Measurements from ENCODE around the gene RNU7-1. TPM values are rescaled to one million over a fixed set of nuclear protein-coding genes. Genes with fewer than 3 reads are reported as not detected.

Gene RNU7-1
- total and polyA plus RNA-seq, 9 donors, result not detected

DNA sequence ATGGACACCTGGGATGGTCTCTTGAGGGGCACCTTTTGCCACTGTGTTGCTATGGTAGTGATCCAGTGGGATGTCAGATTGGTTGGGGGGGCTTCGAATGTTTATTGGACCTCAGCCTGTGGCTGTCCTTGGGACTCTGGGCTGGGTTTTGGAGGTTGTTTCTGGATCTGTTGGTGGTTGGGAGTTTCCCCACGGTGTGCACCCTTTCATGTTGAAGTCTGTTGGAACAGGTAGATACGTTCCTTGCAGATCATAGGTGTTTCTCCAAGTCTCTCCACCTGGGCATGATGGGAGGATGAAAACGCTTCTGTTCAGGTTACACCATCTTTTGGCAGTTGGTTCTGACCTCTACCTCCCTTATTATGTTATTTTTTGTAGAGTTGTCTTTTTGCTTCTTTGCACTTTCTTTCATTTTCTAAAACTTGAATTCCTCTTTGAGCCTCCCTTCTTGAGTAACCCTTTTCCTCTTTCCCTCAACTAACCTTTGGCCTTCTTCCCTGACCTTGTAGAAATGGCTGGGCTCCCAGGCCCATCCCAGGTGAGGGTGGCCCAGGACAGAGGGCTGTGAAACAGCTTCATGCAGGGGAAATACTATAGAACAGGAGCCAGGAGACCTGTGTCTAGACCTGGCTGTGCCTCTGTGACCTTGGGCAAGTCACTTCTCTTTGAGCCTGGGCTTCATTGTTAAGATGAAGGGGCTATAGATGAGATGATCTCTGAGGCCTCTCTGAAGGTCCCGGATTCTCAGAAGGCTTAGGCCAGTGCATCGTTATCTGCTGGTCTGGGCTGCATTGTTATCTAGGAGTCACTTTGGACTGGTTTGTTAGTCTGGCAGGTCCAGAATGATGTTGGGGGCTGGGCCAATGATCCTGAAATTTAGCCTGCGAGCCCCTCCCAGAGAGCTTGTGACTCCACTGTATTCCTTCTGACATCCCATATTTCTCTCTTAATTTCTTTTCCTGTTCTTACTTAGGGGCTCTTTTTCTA is 13.9 kb upstream of the RNU7-1 start:
- Histone ChIP-seq H3K4me1 (ENCODE audit: insufficient read depth) (peaks cover 23% of the 10 kb centered on the region), H3K27me3 (no peaks in the 10 kb centered on the region), H3K4me3 (peak overlapping the region; percentile 74), H3K9me3 (no peaks in the 10 kb centered on the region), H3K36me3 (no peaks in the 10 kb centered on the region), H3K27ac (peak overlapping the region; percentile 95 to 99)
- DNase-seq, result peak in 2 of 5 donors; percentile 36 to 40
- intact Hi-C loops (cut with DNase I), result loop anchor here in 1 of 4 donors (5.0 kb wide), 1 partner anchor 57 kb away; the partner anchor contains the start of gene SPSB2
- 15 to 21% (median 19%) methylated on average over 7 of the region's 7 CpGs for WGBS, 3 donors
- no peak for TF ChIP-seq POLR2A (IDR thresholded peaks at IDR 0.05)
- TF ChIP-seq EP300 (IDR thresholded peaks at IDR 0.05), result no peak
- TF ChIP-seq, protein P1, sequence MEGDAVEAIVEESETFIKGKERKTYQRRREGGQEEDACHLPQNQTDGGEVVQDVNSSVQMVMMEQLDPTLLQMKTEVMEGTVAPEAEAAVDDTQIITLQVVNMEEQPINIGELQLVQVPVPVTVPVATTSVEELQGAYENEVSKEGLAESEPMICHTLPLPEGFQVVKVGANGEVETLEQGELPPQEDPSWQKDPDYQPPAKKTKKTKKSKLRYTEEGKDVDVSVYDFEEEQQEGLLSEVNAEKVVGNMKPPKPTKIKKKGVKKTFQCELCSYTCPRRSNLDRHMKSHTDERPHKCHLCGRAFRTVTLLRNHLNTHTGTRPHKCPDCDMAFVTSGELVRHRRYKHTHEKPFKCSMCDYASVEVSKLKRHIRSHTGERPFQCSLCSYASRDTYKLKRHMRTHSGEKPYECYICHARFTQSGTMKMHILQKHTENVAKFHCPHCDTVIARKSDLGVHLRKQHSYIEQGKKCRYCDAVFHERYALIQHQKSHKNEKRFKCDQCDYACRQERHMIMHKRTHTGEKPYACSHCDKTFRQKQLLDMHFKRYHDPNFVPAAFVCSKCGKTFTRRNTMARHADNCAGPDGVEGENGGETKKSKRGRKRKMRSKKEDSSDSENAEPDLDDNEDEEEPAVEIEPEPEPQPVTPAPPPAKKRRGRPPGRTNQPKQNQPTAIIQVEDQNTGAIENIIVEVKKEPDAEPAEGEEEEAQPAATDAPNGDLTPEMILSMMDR (IDR thresholded peaks at IDR 0.05), result no peak

DNA sequence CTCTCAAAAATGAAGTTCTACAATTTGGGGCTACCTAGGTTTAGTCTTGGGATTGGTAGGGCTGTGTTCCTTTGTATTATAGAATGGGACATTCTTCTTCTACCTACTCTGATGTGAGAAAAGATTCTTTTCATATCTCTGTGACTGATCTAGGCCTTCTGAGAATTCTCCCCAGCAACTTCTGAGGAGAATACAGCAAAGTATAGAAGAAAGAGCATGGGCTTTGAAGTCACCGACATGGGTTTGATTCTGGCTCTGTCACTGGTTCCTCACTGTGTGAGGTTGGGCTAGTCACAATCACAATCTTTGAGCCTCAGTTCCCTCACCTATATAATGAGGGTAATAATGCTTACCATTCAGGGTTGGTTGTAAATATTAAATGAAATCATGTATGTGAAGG is 10.8 kb upstream of the RNU7-1 start:
- Histone ChIP-seq H3K27me3 (no peaks in the 10 kb centered on the region), H3K4me3 (no peak overlapping the region), H3K9me3 (no peaks in the 10 kb centered on the region), H3K4me1 (ENCODE audit: insufficient read depth) (peaks cover 12% of the 10 kb centered on the region), H3K36me3 (no peaks in the 10 kb centered on the region), H3K27ac (no peak overlapping the region)
- TF ChIP-seq, protein P1 (IDR thresholded peaks at IDR 0.05), result no peak
- TF ChIP-seq EP300 (IDR thresholded peaks at IDR 0.05) (no peak), POLR2A (IDR thresholded peaks at IDR 0.05) (no peak)
- 44 to 55% (median 49%) methylated on average over 1 of the region's 1 CpG for WGBS, 3 donors
- intact Hi-C loops (cut with DNase I), result no loop called here
- no peak for DNase-seq

DNA sequence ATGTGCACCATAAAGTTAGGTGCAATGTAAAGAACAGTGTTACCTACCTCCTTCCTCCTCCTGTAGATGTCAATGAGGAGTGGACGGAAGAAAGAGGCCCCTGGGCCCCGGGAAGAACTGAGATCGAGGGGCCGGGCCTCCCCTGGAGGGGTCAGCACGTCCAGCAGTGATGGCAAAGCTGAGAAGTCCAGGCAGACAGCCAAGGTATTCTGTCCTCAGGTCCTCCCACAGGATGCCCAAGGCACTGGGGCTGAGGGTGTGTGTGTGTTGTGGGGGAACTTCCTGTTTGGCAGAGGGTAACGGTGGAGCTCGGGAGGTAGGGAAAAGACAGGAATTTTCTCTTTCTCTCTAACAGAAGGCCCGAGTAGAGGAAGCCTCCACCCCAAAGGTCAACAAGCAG is 9.5 kb upstream of the RNU7-1 start:
- H3K27me3 ChIP-seq, result no peaks in the 10 kb centered on the region
- H3K9me3 ChIP-seq, result no peaks in the 10 kb centered on the region
- TF ChIP-seq, protein P1 (IDR thresholded peaks at IDR 0.05), result no peak
- TF ChIP-seq POLR2A (IDR thresholded peaks at IDR 0.05) (no peak), EP300 (IDR thresholded peaks at IDR 0.05) (no peak)
- WGBS, 3 donors, result 7 to 10% (median 8%) methylated on average over 8 of the region's 8 CpGs
- H3K4me1 ChIP-seq (ENCODE audit: insufficient read depth), result peaks cover 21% of the 10 kb centered on the region
- H3K27ac ChIP-seq, result peak overlapping the region in 1 of 2 donors; percentile 13
- no peak overlapping the region for H3K4me3 ChIP-seq
- H3K36me3 ChIP-seq, result no peaks in the 10 kb centered on the region
- intact Hi-C loops (cut with DNase I), result no loop called here
- DNase-seq, result peak in 3 of 5 donors; percentile 54 to 61 (median 58)

DNA sequence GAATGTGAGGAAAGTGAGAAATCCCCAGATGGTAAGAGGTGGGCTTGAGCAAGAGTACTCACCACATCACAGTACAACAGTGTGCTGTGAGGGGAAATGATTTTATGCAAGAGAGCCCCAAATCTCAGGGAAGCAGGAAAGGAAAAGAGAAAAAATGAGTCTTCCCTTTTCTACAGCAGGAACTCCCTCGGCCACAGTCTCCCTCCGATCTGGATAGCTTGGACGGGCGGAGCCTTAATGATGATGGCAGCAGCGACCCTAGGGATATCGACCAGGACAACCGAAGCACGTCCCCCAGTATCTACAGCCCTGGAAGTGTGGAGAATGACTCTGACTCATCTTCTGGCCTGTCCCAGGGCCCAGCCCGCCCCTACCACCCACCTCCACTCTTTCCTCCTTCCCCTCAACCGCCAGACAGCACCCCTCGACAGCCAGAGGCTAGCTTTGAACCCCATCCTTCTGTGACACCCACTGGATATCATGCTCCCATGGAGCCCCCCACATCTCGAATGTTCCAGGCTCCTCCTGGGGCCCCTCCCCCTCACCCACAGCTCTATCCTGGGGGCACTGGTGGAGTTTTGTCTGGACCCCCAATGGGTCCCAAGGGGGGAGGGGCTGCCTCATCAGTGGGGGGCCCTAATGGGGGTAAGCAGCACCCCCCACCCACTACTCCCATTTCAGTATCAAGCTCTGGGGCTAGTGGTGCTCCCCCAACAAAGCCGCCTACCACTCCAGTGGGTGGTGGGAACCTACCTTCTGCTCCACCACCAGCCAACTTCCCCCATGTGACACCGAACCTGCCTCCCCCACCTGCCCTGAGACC is 8.0 kb upstream of the RNU7-1 start:
- 50 to 56% (median 53%) methylated on average over 14 of the region's 14 CpGs for WGBS, 3 donors
- DNase-seq, result peak in 3 of 5 donors; percentile 28 to 62 (median 56)
- H3K27ac ChIP-seq, result no peak overlapping the region
- no peak overlapping the region for H3K4me3 ChIP-seq
- peaks cover 17% of the 10 kb centered on the region for H3K4me1 ChIP-seq (ENCODE audit: insufficient read depth)
- TF ChIP-seq EP300 (IDR thresholded peaks at IDR 0.05), result no peak
- H3K36me3 ChIP-seq, result no peaks in the 10 kb centered on the region
- H3K9me3 ChIP-seq, result no peaks in the 10 kb centered on the region
- H3K27me3 ChIP-seq, result no peaks in the 10 kb centered on the region
- intact Hi-C loops (cut with DNase I), result no loop called here

Measured in ovary (tissue), 9 donors.